Measurements from ENCODE around the gene DPYD.

The DPYD gene

GRCh38 chr1:97332716-97333115, 588.1 kb downstream of the DPYD start:
- TF ChIP-seq ZNF274 (IDR thresholded peaks at IDR 0.05; ENCODE audit: low read depth, low read length), result no peak

DNA sequence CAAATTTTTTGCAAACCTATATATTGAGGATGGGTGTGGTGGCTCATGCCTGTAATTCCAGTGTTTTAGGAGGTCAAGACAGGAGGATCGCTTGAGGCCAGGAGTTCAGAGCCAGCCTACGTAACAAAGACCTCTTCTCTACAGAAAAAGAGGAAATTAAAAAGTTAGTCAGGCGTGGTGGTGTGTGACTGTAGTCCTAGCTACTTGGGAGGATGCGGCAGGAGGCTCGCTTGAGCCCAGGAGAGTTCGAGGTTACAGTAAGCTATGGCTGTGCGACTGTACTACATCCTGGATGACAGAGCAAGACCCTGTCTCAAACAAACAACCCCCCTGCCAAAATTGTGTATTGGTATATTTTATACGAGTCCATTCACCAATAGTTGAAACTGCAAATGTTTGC, 589.7 kb downstream of the DPYD start:
- no peak for TF ChIP-seq ZNF274 (IDR thresholded peaks at IDR 0.05; ENCODE audit: low read depth, low read length)
- no peak overlapping the region for H3K4me3 ChIP-seq (ENCODE audit: low read length)

More at GRCh38 chr1:97332716-97333115, 588.1 kb downstream of the DPYD start:
- no peak overlapping the region for H3K4me3 ChIP-seq (ENCODE audit: low read length)

- no peak overlapping the region for H3K4me3 ChIP-seq (ENCODE audit: low read length)
- TF ChIP-seq ZNF274 (IDR thresholded peaks at IDR 0.05; ENCODE audit: low read depth, low read length), result no peak
Observed at GRCh38 chr1:97314685-97315084, 606.1 kb downstream of the DPYD start.

DNA sequence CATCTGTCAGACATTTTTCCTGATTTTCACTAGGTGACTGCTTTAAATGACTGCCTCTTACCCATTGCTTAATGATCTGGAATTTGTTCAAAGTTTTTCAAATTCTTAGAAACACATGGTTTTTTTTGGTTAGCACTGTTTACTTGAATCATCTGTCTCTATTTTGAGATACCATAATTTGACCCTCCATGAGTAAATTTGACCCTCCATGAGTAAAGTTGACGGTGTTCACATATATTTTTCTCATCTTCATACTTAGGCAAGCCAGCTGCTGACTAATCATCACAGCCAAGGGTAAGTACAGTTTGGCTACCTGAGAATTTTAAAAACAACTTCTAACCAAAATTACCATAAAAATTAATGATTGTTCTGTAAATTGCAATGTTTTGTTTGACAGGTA, 612.7 kb downstream of the DPYD start:
- H3K4me3 ChIP-seq (ENCODE audit: low read length), result no peak overlapping the region
- TF ChIP-seq ZNF274 (IDR thresholded peaks at IDR 0.05; ENCODE audit: low read depth, low read length), result no peak

GRCh38 chr1:97307568-97307967, 613.3 kb downstream of the DPYD start:
- TF ChIP-seq ZNF274 (IDR thresholded peaks at IDR 0.05; ENCODE audit: low read depth, low read length), result no peak

DNA sequence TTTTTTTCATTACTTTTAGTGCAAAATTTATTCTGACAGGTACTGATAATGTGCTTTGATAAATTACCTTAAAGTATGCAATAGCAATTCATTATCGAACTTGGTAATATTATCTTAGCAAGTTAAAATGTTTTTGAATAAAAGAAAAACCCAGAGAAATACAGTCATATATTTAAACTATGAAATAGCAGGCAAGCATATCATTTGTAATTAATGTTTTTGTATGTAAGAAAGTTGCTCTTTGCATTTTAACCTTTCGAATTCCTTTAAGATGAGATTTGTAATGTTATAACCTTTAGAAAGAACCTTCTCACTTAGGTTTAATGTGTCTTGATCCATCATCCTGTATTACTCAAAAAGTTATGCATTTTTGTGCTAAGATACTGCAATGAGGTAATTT, 613.7 kb downstream of the DPYD start:
- no peak for TF ChIP-seq ZNF274 (IDR thresholded peaks at IDR 0.05; ENCODE audit: low read depth, low read length)

More at GRCh38 chr1:97307568-97307967, 613.3 kb downstream of the DPYD start:
- H3K4me3 ChIP-seq (ENCODE audit: low read length), result no peak overlapping the region

GRCh38 chr1:97306504-97306903, 614.3 kb downstream of the DPYD start:
- no peak overlapping the region for H3K4me3 ChIP-seq (ENCODE audit: low read length)
- TF ChIP-seq ZNF274 (IDR thresholded peaks at IDR 0.05; ENCODE audit: low read depth, low read length), result no peak

More for the DNA sequence above, 613.7 kb downstream of the DPYD start:
- H3K4me3 ChIP-seq (ENCODE audit: low read length), result no peak overlapping the region

DNA sequence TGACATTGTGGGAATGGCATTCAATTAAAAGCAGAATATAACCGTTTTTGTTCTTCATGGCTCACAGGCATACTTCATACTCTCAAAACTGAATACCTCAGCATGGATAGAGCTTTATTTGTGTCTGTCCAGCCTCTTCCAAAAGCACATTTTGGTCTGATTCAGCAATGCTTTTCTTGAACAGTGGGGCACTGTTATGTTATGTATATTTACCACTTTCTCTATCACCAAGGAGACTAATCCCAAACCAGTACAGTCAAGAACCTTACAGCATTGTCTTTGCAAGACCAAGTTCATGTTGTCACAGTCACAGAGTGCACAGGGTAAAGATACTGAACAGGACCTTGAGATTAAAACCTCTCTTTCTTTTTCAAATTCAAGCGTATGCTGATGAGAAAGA, 616.5 kb downstream of the DPYD start:
- TF ChIP-seq ZNF274 (IDR thresholded peaks at IDR 0.05; ENCODE audit: low read depth, low read length), result no peak
- H3K4me3 ChIP-seq (ENCODE audit: low read length), result no peak overlapping the region

- H3K4me3 ChIP-seq (ENCODE audit: low read length), result no peak overlapping the region
Observed at GRCh38 chr1:97298966-97299365, 621.9 kb downstream of the DPYD start.

DNA sequence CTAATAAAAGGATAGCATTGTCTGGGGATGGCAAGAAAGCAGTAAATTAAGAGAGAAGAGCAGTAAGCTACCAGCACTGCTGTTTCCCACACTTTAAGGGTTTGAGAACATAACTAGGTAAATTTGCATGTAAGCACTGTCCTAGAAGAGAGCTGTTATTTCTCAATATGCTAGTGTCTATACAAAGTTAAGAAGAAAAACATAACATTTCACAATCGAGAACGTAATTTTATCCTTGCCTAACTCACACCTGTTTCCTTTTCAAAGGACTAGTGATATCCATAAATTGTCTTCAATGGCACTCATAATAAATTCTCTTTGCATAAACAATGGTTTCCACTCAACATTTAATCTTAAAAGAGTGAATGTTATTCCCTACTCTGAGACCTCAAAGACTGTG, 623.2 kb downstream of the DPYD start:
- no peak overlapping the region for H3K4me3 ChIP-seq (ENCODE audit: low read length)
- no peak for TF ChIP-seq ZNF274 (IDR thresholded peaks at IDR 0.05; ENCODE audit: low read depth, low read length)

More at GRCh38 chr1:97298966-97299365, 621.9 kb downstream of the DPYD start:
- TF ChIP-seq ZNF274 (IDR thresholded peaks at IDR 0.05; ENCODE audit: low read depth, low read length), result no peak

DNA sequence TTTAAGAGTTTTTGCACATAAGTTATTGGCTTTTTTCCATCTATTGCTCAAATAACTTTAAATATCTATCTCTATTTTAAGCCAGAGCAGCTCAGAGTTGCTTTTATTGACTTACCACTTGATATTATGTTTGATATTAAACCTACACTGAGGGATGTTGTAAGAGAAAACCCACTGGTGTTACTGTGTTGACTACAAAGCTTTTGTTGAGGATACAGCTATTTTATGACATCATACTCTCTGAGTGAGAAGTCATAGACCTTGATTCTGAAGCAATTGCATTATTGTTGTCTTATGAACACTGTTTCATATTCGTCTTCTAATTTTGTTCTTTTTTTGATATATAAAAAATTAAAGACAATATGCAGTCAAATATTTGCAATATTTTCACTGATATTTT, 638.9 kb downstream of the DPYD start:
- no peak overlapping the region for H3K4me3 ChIP-seq (ENCODE audit: low read length)
- TF ChIP-seq ZNF274 (IDR thresholded peaks at IDR 0.05; ENCODE audit: low read depth, low read length), result no peak

GRCh38 chr1:97277891-97278654, 642.8 kb downstream of the DPYD start:
- no peak overlapping the region for H3K4me3 ChIP-seq (ENCODE audit: low read length)
- no peak for TF ChIP-seq ZNF274 (IDR thresholded peaks at IDR 0.05; ENCODE audit: low read depth, low read length)

DNA sequence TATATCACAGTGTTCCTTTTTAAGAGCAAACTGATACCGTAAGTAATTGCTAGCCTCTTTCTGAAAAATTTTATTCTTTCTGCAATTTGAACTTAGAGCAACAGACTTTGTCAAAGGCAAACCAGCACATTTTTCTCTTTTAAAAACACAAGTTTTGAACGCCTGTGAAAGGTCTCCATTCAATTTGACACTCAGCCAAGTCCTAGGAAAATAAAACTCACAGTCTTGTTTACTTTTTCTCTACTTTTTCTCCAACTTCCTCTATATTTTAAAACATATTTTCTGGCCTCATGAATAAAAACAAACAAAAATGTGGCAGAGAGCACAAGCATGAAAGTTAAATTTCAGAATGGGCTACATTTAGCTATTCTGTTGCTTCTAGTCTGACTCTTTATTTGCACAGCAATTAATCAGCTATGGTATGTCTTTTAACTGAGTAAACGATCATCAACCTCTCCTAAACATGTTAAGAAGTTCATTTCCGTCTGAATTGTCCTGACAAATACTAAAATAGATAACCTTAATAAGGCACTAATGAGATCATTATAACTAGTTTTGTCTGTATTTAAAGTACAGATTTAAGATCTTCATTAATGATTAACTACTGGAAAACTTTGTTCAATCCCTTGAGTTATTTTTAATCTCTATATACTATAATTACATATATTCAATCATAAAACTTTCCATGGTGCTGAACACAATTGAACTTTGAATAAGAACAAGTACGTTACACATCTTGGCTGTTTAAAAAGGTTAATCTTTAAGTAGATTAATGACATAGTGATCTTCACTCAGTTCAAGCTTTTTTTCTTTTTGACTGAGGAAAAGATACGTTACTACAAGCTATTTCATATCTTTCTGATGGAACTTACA, 648.7 kb downstream of the DPYD start:
- no peak overlapping the region for H3K4me3 ChIP-seq (ENCODE audit: low read length)
- TF ChIP-seq ZNF274 (IDR thresholded peaks at IDR 0.05; ENCODE audit: low read depth, low read length), result no peak

DNA sequence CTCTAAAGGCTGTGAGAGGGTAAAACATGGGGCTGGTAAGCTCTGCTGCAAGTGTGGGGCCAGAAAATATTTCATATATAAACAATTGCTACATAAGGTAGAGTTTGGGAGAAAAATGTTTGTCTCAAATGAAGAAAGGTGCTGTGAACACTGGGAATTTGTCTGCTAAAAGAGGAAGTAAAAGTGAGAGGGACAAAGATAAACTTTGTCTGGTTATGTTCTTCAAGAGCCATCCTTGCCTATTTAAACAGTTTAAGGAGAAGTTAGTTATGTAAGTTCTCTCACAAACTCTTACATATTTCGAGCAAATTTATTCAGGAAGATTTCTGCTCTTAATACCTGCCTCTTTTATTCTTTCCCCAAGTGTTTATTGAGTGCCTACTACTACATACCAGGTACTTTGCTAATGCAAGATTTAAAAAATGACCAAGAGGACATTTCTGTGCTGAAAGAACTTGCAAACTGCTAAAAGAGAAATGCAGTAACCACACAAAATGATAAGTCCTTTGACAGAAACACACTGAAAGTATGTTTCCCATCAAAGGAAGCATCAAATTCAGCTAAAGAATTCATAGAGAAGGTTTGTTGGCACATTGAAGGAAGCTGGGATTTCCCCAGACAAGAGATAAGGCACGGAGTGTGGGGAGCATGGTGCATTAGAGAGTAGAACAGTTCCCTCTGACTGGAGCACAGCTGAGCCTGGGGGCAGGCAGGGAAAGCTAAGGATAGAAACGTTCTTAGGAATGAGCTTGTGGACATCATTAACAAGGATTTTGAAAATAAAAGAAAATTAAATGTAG, 650.1 kb downstream of the DPYD start:
- TF ChIP-seq ZNF274 (IDR thresholded peaks at IDR 0.05; ENCODE audit: low read depth, low read length), result no peak
- no peak overlapping the region for H3K4me3 ChIP-seq (ENCODE audit: low read length)

Measured in GM08714 (cell line).